Activated CD4-positive, alpha-beta T cell treated with anti-CD3 and anti-CD28 coated beads, Interleukin-2, amount 10 ng/mL, durations not matched to agents 24 days and 14 days (primary cell): ENCODE measurements around the gene PORCN. TPM values are rescaled to one million over a fixed set of nuclear protein-coding genes. Genes with fewer than 3 reads are reported as not detected.

Source experiments
- DNase-seq: peaks from one replicate; pipeline ENCODE4 v3.0.0; 2022
- H3K27ac Mint-ChIP-seq: one replicate; pipeline ENCODE4 v1.8.0; 2022; ENCODE audit warnings: mild to moderate bottlenecking, mixed read lengths
- H3K27me3 Mint-ChIP-seq: one replicate; pipeline ENCODE4 v1.8.0; 2022; ENCODE audit warnings: mixed read lengths
- H3K36me3 Mint-ChIP-seq: one replicate; pipeline ENCODE4 v1.8.0; 2022; ENCODE audit warnings: low read depth, mild to moderate bottlenecking, mixed read lengths
- H3K4me1 Mint-ChIP-seq: one replicate; pipeline ENCODE4 v1.8.0; 2021; ENCODE audit warnings: mixed read lengths
- H3K4me3 Mint-ChIP-seq: one replicate; pipeline ENCODE4 v1.8.0; 2022; ENCODE audit warnings: mild to moderate bottlenecking, moderate library complexity, mixed read lengths
- H3K9me3 Mint-ChIP-seq: one replicate; pipeline ENCODE4 v1.8.0; 2021; ENCODE audit warnings: mixed read lengths
- intact Hi-C: fragments of 100-400 bp; cut with micrococcal nuclease; formaldehyde crosslinking; loops from one replicate; pipeline ENCODE4 v1.15.1; 2023
- total RNA-seq: library from RNA; stranded (reverse); gene quantifications from 2 replicates; pipeline ENCODE4 v1.2.3, GENCODE V29; 2022

PORCN gene
- total RNA-seq = 11.5 and 12.9 TPM in 2 replicates

GRCh38 chrX:48508400-48509244 lies at the start of gene PORCN:
Gene PORCN (plus strand): TSS chrX:48508992. CDS start chrX:48509821, 829 bp downstream.
- peak within 1 kb of the TSS; percentile 92 for H3K4me3 Mint-ChIP-seq
- peaks cover 19% of the 10 kb centered on the region for H3K4me1 Mint-ChIP-seq
- peak; percentile 93 for DNase-seq
- H3K27ac Mint-ChIP-seq = peak within 1 kb of the TSS; percentile 91
- H3K27me3 Mint-ChIP-seq = peaks cover 3% of the 10 kb centered on the region
- H3K36me3 Mint-ChIP-seq = peaks cover 5% of the 10 kb centered on the region
- intact Hi-C loops = loop anchor here (1.0 to 2.0 kb wide), 2 partner anchors 13 to 32 kb away; partner anchors contain the start of genes EBP and FTSJ1
- H3K9me3 Mint-ChIP-seq = no peaks in the 10 kb centered on the region

GRCh38 chrX:48459483-48459882 lies 49.3 kb upstream of the PORCN start:
- peaks cover 48% of the 10 kb centered on the region for H3K36me3 Mint-ChIP-seq
- H3K4me3 Mint-ChIP-seq = no peak overlapping the region
- no peak overlapping the region for H3K27ac Mint-ChIP-seq
- H3K9me3 Mint-ChIP-seq = no peaks in the 10 kb centered on the region
- H3K27me3 Mint-ChIP-seq = no peaks in the 10 kb centered on the region
- no peak for DNase-seq
- peaks cover 18% of the 10 kb centered on the region for H3K4me1 Mint-ChIP-seq
- intact Hi-C loops = no loop called here

GRCh38 chrX:48460031-48460430 lies 48.8 kb upstream of the PORCN start:
- peaks cover 20% of the 10 kb centered on the region for H3K4me1 Mint-ChIP-seq
- no peaks in the 10 kb centered on the region for H3K27me3 Mint-ChIP-seq
- intact Hi-C loops = no loop called here
- H3K4me3 Mint-ChIP-seq = no peak overlapping the region
- peak overlapping the region; percentile 29 for H3K27ac Mint-ChIP-seq
- DNase-seq = no peak
- no peaks in the 10 kb centered on the region for H3K9me3 Mint-ChIP-seq
- peaks cover 51% of the 10 kb centered on the region for H3K36me3 Mint-ChIP-seq

- no peak for DNase-seq
- H3K4me3 Mint-ChIP-seq = no peak overlapping the region
- H3K36me3 Mint-ChIP-seq = peaks cover 57% of the 10 kb centered on the region
- H3K4me1 Mint-ChIP-seq = peaks cover 26% of the 10 kb centered on the region
- H3K27ac Mint-ChIP-seq = no peak overlapping the region
- H3K9me3 Mint-ChIP-seq = no peaks in the 10 kb centered on the region
- H3K27me3 Mint-ChIP-seq = no peaks in the 10 kb centered on the region
- intact Hi-C loops = no loop called here
These were observed 48.2 kb upstream of the PORCN start for GRCh38 chrX:48460606-48461005.

GRCh38 chrX:48461830-48462229 lies 47.0 kb upstream of the PORCN start:
- H3K27me3 Mint-ChIP-seq = no peaks in the 10 kb centered on the region
- peaks cover 30% of the 10 kb centered on the region for H3K4me1 Mint-ChIP-seq
- H3K36me3 Mint-ChIP-seq = peaks cover 67% of the 10 kb centered on the region
- H3K4me3 Mint-ChIP-seq = no peak overlapping the region
- DNase-seq = no peak
- H3K27ac Mint-ChIP-seq = no peak overlapping the region
- no peaks in the 10 kb centered on the region for H3K9me3 Mint-ChIP-seq
- intact Hi-C loops = no loop called here

GRCh38 chrX:48465336-48465933 lies 43.4 kb upstream of the PORCN start:
- no peak for DNase-seq
- intact Hi-C loops = no loop called here
- peak overlapping the region; percentile 96 for H3K4me3 Mint-ChIP-seq
- H3K27ac Mint-ChIP-seq = peak overlapping the region; percentile 65
- no peaks in the 10 kb centered on the region for H3K9me3 Mint-ChIP-seq
- peaks cover 63% of the 10 kb centered on the region for H3K36me3 Mint-ChIP-seq
- H3K27me3 Mint-ChIP-seq = no peaks in the 10 kb centered on the region
- peaks cover 37% of the 10 kb centered on the region for H3K4me1 Mint-ChIP-seq

- Mint-ChIP-seq H3K4me3 (peak overlapping the region; percentile 96), H3K27me3 (no peaks in the 10 kb centered on the region), H3K4me1 (peaks cover 35% of the 10 kb centered on the region), H3K36me3 (peaks cover 55% of the 10 kb centered on the region), H3K9me3 (no peaks in the 10 kb centered on the region), H3K27ac (peak overlapping the region; percentile 66)
- intact Hi-C loops = no loop called here
- DNase-seq = peak; percentile 62
These were observed 42.1 kb upstream of the PORCN start for GRCh38 chrX:48466696-48467095.

GRCh38 chrX:48467281-48467761 lies 41.5 kb upstream of the PORCN start:
- DNase-seq = no peak
- Mint-ChIP-seq H3K27ac (peak overlapping the region; percentile 94), H3K4me1 (peaks cover 35% of the 10 kb centered on the region), H3K36me3 (peaks cover 50% of the 10 kb centered on the region), H3K27me3 (no peaks in the 10 kb centered on the region), H3K4me3 (peak overlapping the region; percentile 96), H3K9me3 (no peaks in the 10 kb centered on the region)
- intact Hi-C loops = no loop called here

GRCh38 chrX:48468247-48468671 lies 40.5 kb upstream of the PORCN start:
- peak overlapping the region; percentile 96 for H3K4me3 Mint-ChIP-seq
- peaks cover 45% of the 10 kb centered on the region for H3K36me3 Mint-ChIP-seq
- DNase-seq = peak; percentile 75
- peaks cover 31% of the 10 kb centered on the region for H3K4me1 Mint-ChIP-seq
- intact Hi-C loops = no loop called here
- H3K9me3 Mint-ChIP-seq = no peaks in the 10 kb centered on the region
- no peaks in the 10 kb centered on the region for H3K27me3 Mint-ChIP-seq
- peak overlapping the region; percentile 94 for H3K27ac Mint-ChIP-seq

GRCh38 chrX:48468693-48469691 lies 39.8 kb upstream of the PORCN start:
- no peaks in the 10 kb centered on the region for H3K9me3 Mint-ChIP-seq
- H3K4me1 Mint-ChIP-seq = peaks cover 30% of the 10 kb centered on the region
- H3K36me3 Mint-ChIP-seq = peaks cover 41% of the 10 kb centered on the region
- H3K27ac Mint-ChIP-seq = peak overlapping the region; percentile 94
- intact Hi-C loops = no loop called here
- no peaks in the 10 kb centered on the region for H3K27me3 Mint-ChIP-seq
- DNase-seq = peak; percentile 81
- H3K4me3 Mint-ChIP-seq = peak overlapping the region; percentile 96

GRCh38 chrX:48470110-48470832 lies 38.5 kb upstream of the PORCN start, which contains the start of gene SLC38A5:
Gene SLC38A5 (minus strand): TSS chrX:48470260. CDS start chrX:48467924, 2,336 bp downstream.
- peak within 1 kb of the TSS; percentile 96 for H3K4me3 Mint-ChIP-seq
- peak within 1 kb of the TSS; percentile 94 for H3K27ac Mint-ChIP-seq
- H3K27me3 Mint-ChIP-seq = no peaks in the 10 kb centered on the region
- no peak for DNase-seq
- peaks cover 23% of the 10 kb centered on the region for H3K4me1 Mint-ChIP-seq
- H3K9me3 Mint-ChIP-seq = no peaks in the 10 kb centered on the region
- intact Hi-C loops = no loop called here
- peaks cover 31% of the 10 kb centered on the region for H3K36me3 Mint-ChIP-seq

- H3K27me3 Mint-ChIP-seq = no peaks in the 10 kb centered on the region
- H3K27ac Mint-ChIP-seq = no peak overlapping the region
- intact Hi-C loops = no loop called here
- peaks cover 19% of the 10 kb centered on the region for H3K4me1 Mint-ChIP-seq
- H3K9me3 Mint-ChIP-seq = no peaks in the 10 kb centered on the region
- no peak for DNase-seq
- H3K36me3 Mint-ChIP-seq = peaks cover 26% of the 10 kb centered on the region
- no peak overlapping the region for H3K4me3 Mint-ChIP-seq
These were observed 38.0 kb upstream of the PORCN start for GRCh38 chrX:48470833-48471118.

GRCh38 chrX:48471504-48471903 lies 37.3 kb upstream of the PORCN start:
- intact Hi-C loops = no loop called here
- Mint-ChIP-seq H3K36me3 (peaks cover 20% of the 10 kb centered on the region), H3K9me3 (no peaks in the 10 kb centered on the region), H3K4me3 (peak overlapping the region; percentile 15), H3K4me1 (peaks cover 19% of the 10 kb centered on the region), H3K27me3 (no peaks in the 10 kb centered on the region), H3K27ac (no peak overlapping the region)
- no peak for DNase-seq
